ENCODE results near the gene ABTB2.

The ABTB2 gene

GRCh38 chr11:34165786-34166555 lies 191.8 kb downstream of the ABTB2 start:
- no peak overlapping the region for H2AFZ ChIP-seq (ENCODE audit: low read depth, low read length)
- H3K4me1 ChIP-seq (ENCODE audit: insufficient read depth, low read length): no peaks in the 10 kb centered on the region
- H3K4me3 ChIP-seq (ENCODE audit: low read length): no peak overlapping the region
- no peaks in the 10 kb centered on the region for H3K9me3 ChIP-seq (ENCODE audit: low read length)
- H3K27me3 ChIP-seq (ENCODE audit: insufficient read depth, low read length): no peaks in the 10 kb centered on the region
- peaks cover 3% of the 10 kb centered on the region for H3K36me3 ChIP-seq (ENCODE audit: insufficient read depth, low read length)

GRCh38 chr11:34165121-34165520 lies 192.7 kb downstream of the ABTB2 start:
- H3K36me3 ChIP-seq (ENCODE audit: insufficient read depth, low read length): peaks cover 3% of the 10 kb centered on the region
- no peaks in the 10 kb centered on the region for H3K27me3 ChIP-seq (ENCODE audit: insufficient read depth, low read length)
- H3K9me3 ChIP-seq (ENCODE audit: low read length): no peaks in the 10 kb centered on the region
- no peaks in the 10 kb centered on the region for H3K4me1 ChIP-seq (ENCODE audit: insufficient read depth, low read length)
- H3K4me3 ChIP-seq (ENCODE audit: low read length): no peak overlapping the region
- no peak overlapping the region for H2AFZ ChIP-seq (ENCODE audit: low read depth, low read length)

GRCh38 chr11:34162856-34163255 lies 195.0 kb downstream of the ABTB2 start:
- H2AFZ ChIP-seq (ENCODE audit: low read depth, low read length): no peak overlapping the region
- H3K36me3 ChIP-seq (ENCODE audit: insufficient read depth, low read length): peaks cover 6% of the 10 kb centered on the region
- no peaks in the 10 kb centered on the region for H3K4me1 ChIP-seq (ENCODE audit: insufficient read depth, low read length)
- H3K9me3 ChIP-seq (ENCODE audit: low read length): no peaks in the 10 kb centered on the region
- H3K4me3 ChIP-seq (ENCODE audit: low read length): no peak overlapping the region
- H3K27me3 ChIP-seq (ENCODE audit: insufficient read depth, low read length): no peaks in the 10 kb centered on the region

- Histone ChIP-seq H2AFZ (ENCODE audit: low read depth, low read length) (no peak overlapping the region), H3K36me3 (ENCODE audit: insufficient read depth, low read length) (peaks cover 6% of the 10 kb centered on the region)
These were observed 195.4 kb downstream of the ABTB2 start for GRCh38 chr11:34162493-34162820.

GRCh38 chr11:34161812-34162492 lies 195.9 kb downstream of the ABTB2 start:
- Histone ChIP-seq H3K9me3 (ENCODE audit: low read length) (no peaks in the 10 kb centered on the region), H3K27me3 (ENCODE audit: insufficient read depth, low read length) (no peaks in the 10 kb centered on the region), H3K4me1 (ENCODE audit: insufficient read depth, low read length) (no peaks in the 10 kb centered on the region), H2AFZ (ENCODE audit: low read depth, low read length) (no peak overlapping the region), H3K4me3 (ENCODE audit: low read length) (no peak overlapping the region), H3K36me3 (ENCODE audit: insufficient read depth, low read length) (peaks cover 6% of the 10 kb centered on the region)

More at GRCh38 chr11:34162493-34162820, 195.4 kb downstream of the ABTB2 start:
- H3K9me3 ChIP-seq (ENCODE audit: low read length): no peaks in the 10 kb centered on the region
- no peak overlapping the region for H3K4me3 ChIP-seq (ENCODE audit: low read length)
- H3K27me3 ChIP-seq (ENCODE audit: insufficient read depth, low read length): no peaks in the 10 kb centered on the region
- H3K4me1 ChIP-seq (ENCODE audit: insufficient read depth, low read length): no peaks in the 10 kb centered on the region

GRCh38 chr11:34161361-34161760 lies 196.4 kb downstream of the ABTB2 start:
- Histone ChIP-seq H3K9me3 (ENCODE audit: low read length) (no peaks in the 10 kb centered on the region), H3K4me1 (ENCODE audit: insufficient read depth, low read length) (no peaks in the 10 kb centered on the region), H2AFZ (ENCODE audit: low read depth, low read length) (no peak overlapping the region), H3K27me3 (ENCODE audit: insufficient read depth, low read length) (no peaks in the 10 kb centered on the region), H3K36me3 (ENCODE audit: insufficient read depth, low read length) (peaks cover 6% of the 10 kb centered on the region), H3K4me3 (ENCODE audit: low read length) (no peak overlapping the region)

GRCh38 chr11:34160791-34161190 lies 197.0 kb downstream of the ABTB2 start:
- H3K4me3 ChIP-seq (ENCODE audit: low read length): no peak overlapping the region
- no peaks in the 10 kb centered on the region for H3K4me1 ChIP-seq (ENCODE audit: insufficient read depth, low read length)
- H3K9me3 ChIP-seq (ENCODE audit: low read length): no peaks in the 10 kb centered on the region
- H3K36me3 ChIP-seq (ENCODE audit: insufficient read depth, low read length): peaks cover 6% of the 10 kb centered on the region
- no peak overlapping the region for H2AFZ ChIP-seq (ENCODE audit: low read depth, low read length)
- H3K27me3 ChIP-seq (ENCODE audit: insufficient read depth, low read length): no peaks in the 10 kb centered on the region

GRCh38 chr11:34160049-34160721 lies 197.6 kb downstream of the ABTB2 start:
- Histone ChIP-seq H3K4me3 (ENCODE audit: low read length) (no peak overlapping the region), H3K36me3 (ENCODE audit: insufficient read depth, low read length) (peaks cover 6% of the 10 kb centered on the region), H3K4me1 (ENCODE audit: insufficient read depth, low read length) (no peaks in the 10 kb centered on the region), H3K9me3 (ENCODE audit: low read length) (no peaks in the 10 kb centered on the region), H2AFZ (ENCODE audit: low read depth, low read length) (no peak overlapping the region), H3K27me3 (ENCODE audit: insufficient read depth, low read length) (no peaks in the 10 kb centered on the region)

GRCh38 chr11:34158661-34159060 lies 199.1 kb downstream of the ABTB2 start:
- Histone ChIP-seq H3K4me1 (ENCODE audit: insufficient read depth, low read length) (no peaks in the 10 kb centered on the region), H2AFZ (ENCODE audit: low read depth, low read length) (no peak overlapping the region), H3K4me3 (ENCODE audit: low read length) (no peak overlapping the region), H3K9me3 (ENCODE audit: low read length) (no peaks in the 10 kb centered on the region), H3K27me3 (ENCODE audit: insufficient read depth, low read length) (no peaks in the 10 kb centered on the region), H3K36me3 (ENCODE audit: insufficient read depth, low read length) (peaks cover 9% of the 10 kb centered on the region)

- H3K4me1 ChIP-seq (ENCODE audit: insufficient read depth, low read length): no peaks in the 10 kb centered on the region
- peaks cover 13% of the 10 kb centered on the region for H3K36me3 ChIP-seq (ENCODE audit: insufficient read depth, low read length)
These were observed 200.6 kb downstream of the ABTB2 start for GRCh38 chr11:34157163-34157562.

GRCh38 chr11:34155757-34156062 lies 202.1 kb downstream of the ABTB2 start:
- H3K27me3 ChIP-seq (ENCODE audit: insufficient read depth, low read length): no peaks in the 10 kb centered on the region
- no peak overlapping the region for H2AFZ ChIP-seq (ENCODE audit: low read depth, low read length)
- peaks cover 16% of the 10 kb centered on the region for H3K36me3 ChIP-seq (ENCODE audit: insufficient read depth, low read length)
- H3K9me3 ChIP-seq (ENCODE audit: low read length): no peaks in the 10 kb centered on the region
- H3K4me3 ChIP-seq (ENCODE audit: low read length): no peak overlapping the region
- H3K4me1 ChIP-seq (ENCODE audit: insufficient read depth, low read length): no peaks in the 10 kb centered on the region

More at GRCh38 chr11:34157163-34157562, 200.6 kb downstream of the ABTB2 start:
- H3K9me3 ChIP-seq (ENCODE audit: low read length): no peaks in the 10 kb centered on the region
- no peaks in the 10 kb centered on the region for H3K27me3 ChIP-seq (ENCODE audit: insufficient read depth, low read length)
- H3K4me3 ChIP-seq (ENCODE audit: low read length): no peak overlapping the region
- no peak overlapping the region for H2AFZ ChIP-seq (ENCODE audit: low read depth, low read length)

- no peaks in the 10 kb centered on the region for H3K4me1 ChIP-seq (ENCODE audit: insufficient read depth, low read length)
- H3K4me3 ChIP-seq (ENCODE audit: low read length): no peak overlapping the region
- no peak overlapping the region for H2AFZ ChIP-seq (ENCODE audit: low read depth, low read length)
- no peaks in the 10 kb centered on the region for H3K27me3 ChIP-seq (ENCODE audit: insufficient read depth, low read length)
- peaks cover 16% of the 10 kb centered on the region for H3K36me3 ChIP-seq (ENCODE audit: insufficient read depth, low read length)
- no peaks in the 10 kb centered on the region for H3K9me3 ChIP-seq (ENCODE audit: low read length)
These were observed 202.6 kb downstream of the ABTB2 start for GRCh38 chr11:34155057-34155756.
